ENCODE measurements around the gene ZBTB16. TPM values are rescaled to one million over a fixed set of nuclear protein-coding genes. Genes with fewer than 3 reads are reported as not detected.
A peak's percentile ranks its signal among the peaks of the same experiment; 100 is the strongest.

The ZBTB16 gene
- total RNA-seq, 1 donor from 2014 or later = 64.5 TPM

- Histone ChIP-seq H3K9me3 (replicated peaks) (no peaks in the 10 kb centered on the region), H3K4me3 (no peak overlapping the region), H3K27ac (replicated peaks) (peak overlapping the region; percentile 66), H3K36me3 (peaks cover 5% of the 10 kb centered on the region), H3K27me3 (ENCODE audit: low read depth) (no peaks in the 10 kb centered on the region), H3K4me1 (peaks cover 98% of the 10 kb centered on the region)
- no peak for DNase-seq
- intact Hi-C loops (cut with micrococcal nuclease) = no loop called here
- TF ChIP-seq CTCF (IDR thresholded peaks at IDR 0.05; ENCODE audit: borderline replicate concordance) = no peak
Observed at GRCh38 chr11:114147375-114148012, 88.0 kb downstream of the ZBTB16 start.

- Histone ChIP-seq H3K27ac (replicated peaks) (peak overlapping the region; percentile 66), H3K9me3 (replicated peaks) (no peaks in the 10 kb centered on the region), H3K4me1 (peaks cover 98% of the 10 kb centered on the region), H3K36me3 (peaks cover 5% of the 10 kb centered on the region), H3K4me3 (no peak overlapping the region), H3K27me3 (ENCODE audit: low read depth) (no peaks in the 10 kb centered on the region)
- intact Hi-C loops (cut with micrococcal nuclease) = no loop called here
- no peak for TF ChIP-seq CTCF (IDR thresholded peaks at IDR 0.05; ENCODE audit: borderline replicate concordance)
- DNase-seq = no peak
Observed at GRCh38 chr11:114148013-114148382, 88.5 kb downstream of the ZBTB16 start.

GRCh38 chr11:114149689-114150407 is 90.3 kb downstream of the ZBTB16 start:
- intact Hi-C loops (cut with micrococcal nuclease) = no loop called here
- peaks cover 98% of the 10 kb centered on the region for H3K4me1 ChIP-seq

GRCh38 chr11:114150671-114151070 is 91.2 kb downstream of the ZBTB16 start:
- Histone ChIP-seq H3K27me3 (ENCODE audit: low read depth) (no peaks in the 10 kb centered on the region), H3K4me1 (peaks cover 98% of the 10 kb centered on the region), H3K9me3 (replicated peaks) (no peaks in the 10 kb centered on the region), H3K27ac (replicated peaks) (peak overlapping the region; percentile 100), H3K36me3 (peaks cover 6% of the 10 kb centered on the region), H3K4me3 (no peak overlapping the region)
- intact Hi-C loops (cut with micrococcal nuclease) = no loop called here
- DNase-seq = no peak
- TF ChIP-seq CTCF (IDR thresholded peaks at IDR 0.05; ENCODE audit: borderline replicate concordance) = no peak

More at GRCh38 chr11:114149689-114150407, 90.3 kb downstream of the ZBTB16 start:
- Histone ChIP-seq H3K9me3 (replicated peaks) (no peaks in the 10 kb centered on the region), H3K27ac (replicated peaks) (peak overlapping the region; percentile 100), H3K36me3 (peaks cover 5% of the 10 kb centered on the region), H3K4me3 (no peak overlapping the region), H3K27me3 (ENCODE audit: low read depth) (no peaks in the 10 kb centered on the region)
- TF ChIP-seq CTCF (IDR thresholded peaks at IDR 0.05; ENCODE audit: borderline replicate concordance) = no peak
- no peak for DNase-seq

GRCh38 chr11:114151631-114152030 is 92.1 kb downstream of the ZBTB16 start:
- Histone ChIP-seq H3K4me3 (no peak overlapping the region), H3K27ac (replicated peaks) (peak overlapping the region; percentile 100), H3K27me3 (ENCODE audit: low read depth) (no peaks in the 10 kb centered on the region), H3K9me3 (replicated peaks) (no peaks in the 10 kb centered on the region), H3K36me3 (peaks cover 10% of the 10 kb centered on the region), H3K4me1 (peaks cover 98% of the 10 kb centered on the region)
- intact Hi-C loops (cut with micrococcal nuclease) = no loop called here
- no peak for TF ChIP-seq CTCF (IDR thresholded peaks at IDR 0.05; ENCODE audit: borderline replicate concordance)
- DNase-seq = no peak
